Panc1 (cell line): Measurements from ENCODE around the gene TTC16. TPM values are rescaled to one million over a fixed set of nuclear protein-coding genes. Genes with fewer than 3 reads are reported as not detected.

Experiments
- ATAC-seq: fragments of 200-7000 bp; cut with Tn5 transposase; 2 replicates; pipeline ENCODE4 v1.9.1; 2020; ENCODE audit warnings: mild to moderate bottlenecking, moderate library complexity
- BruUV-seq: library from RNA; stranded (reverse); fragments of 400-500 nt; replicated peaks from 2 replicates; lab custom pipeline; 2021; lab: Mats Ljungman, UMichigan
- CTCF ChIA-PET: fragments of 300-600 bp; sonication (Branson Sonifier 250); formaldehyde crosslinking; loops from one replicate; lab custom pipeline; 2022; ENCODE audit warnings: antibody characterized with exemption; lab: Charles Lee
- POLR2A ChIA-PET: fragments of 300-600 bp; sonication (Branson Sonifier 250); formaldehyde crosslinking; loops from one replicate; lab custom pipeline; 2022; ENCODE audit warnings: antibody characterized with exemption; lab: Charles Lee
- DNase-seq: peaks from one replicate; pipeline ENCODE4 v3.0.0-alpha.2; 2010; ENCODE audit warnings: low read depth, low spot score
- H3K27ac ChIP-seq: 2 replicates; pipeline ENCODE4 v1.5.1; 2011; ENCODE audit warnings: mild to moderate bottlenecking, low read length, inconsistent platforms
- H3K27me3 ChIP-seq: fragments of 200-500 bp; sonication (Bioruptor generic); 2 replicates; pipeline ENCODE4 v1.6.0; 2014; ENCODE audit warnings: low read length, inconsistent platforms; ENCODE audit not compliant: control insufficient read depth, insufficient read depth
- H3K36me3 ChIP-seq: fragments of 200-500 bp; sonication (Bioruptor generic); 2 replicates; pipeline ENCODE4 v1.5.1; 2014; ENCODE audit warnings: inconsistent platforms, mild to moderate bottlenecking, low read length, moderate library complexity; ENCODE audit not compliant: control insufficient read depth, insufficient read depth
- H3K4me1 ChIP-seq: 2 replicates; pipeline ENCODE4 v1.5.1; 2011; ENCODE audit warnings: inconsistent platforms, mild to moderate bottlenecking, low read length, moderate library complexity; ENCODE audit not compliant: control insufficient read depth, insufficient read depth
- H3K4me3 ChIP-seq, 2 experiments: 2 replicates each; pipeline ENCODE4 v1.5.1; 2011 to 2012; ENCODE audit warnings: low read depth in 2 of 2, low read length in 2 of 2, mild to moderate bottlenecking in 2 of 2, inconsistent platforms in 1 of 2, moderate library complexity in 1 of 2
- H3K9me3 ChIP-seq: fragments of 200-500 bp; sonication (Bioruptor generic); 2 replicates; pipeline ENCODE4 v1.5.1; 2014; ENCODE audit warnings: low read depth, mild to moderate bottlenecking, inconsistent platforms, low read length, moderate library complexity; ENCODE audit not compliant: control insufficient read depth, insufficient read depth
- CTCF ChIP-seq: fragments of 450-650 bp; IDR thresholded peaks from 2 replicates; pipeline ENCODE4 v1.5.1; 2017; ENCODE audit warnings: mild to moderate bottlenecking
- POLR2AphosphoS5 ChIP-seq: IDR thresholded peaks from 2 replicates; pipeline ENCODE4 v1.6.1; 2012; ENCODE audit warnings: mild to moderate bottlenecking, low read depth, low read length, moderate library complexity
- SIN3A ChIP-seq: IDR thresholded peaks from 2 replicates; pipeline ENCODE4 v1.6.1; 2012; ENCODE audit warnings: low read depth, mild to moderate bottlenecking, low read length, moderate library complexity, borderline replicate concordance; ENCODE audit not compliant: insufficient read depth
- TCF7L2 ChIP-seq: IDR thresholded peaks from 2 replicates; pipeline ENCODE4 v1.6.1; 2011; ENCODE audit warnings: mild to moderate bottlenecking, low read depth, low read length, inconsistent platforms
- in situ Hi-C: cut with HindIII; loops from 2 replicates; pipeline ENCODE4 v1.10.0; 2016; ENCODE audit warnings: low sequenced_read_pairs, low pct_unique_long_range_greater_than_20kb
- intact Hi-C: fragments of 100-400 bp; cut with micrococcal nuclease; formaldehyde crosslinking; loops from one replicate; pipeline ENCODE4 v1.10.0; 2022; ENCODE audit not compliant: unreplicated experiment
- total RNA-seq: library from RNA; stranded (reverse); gene quantifications from one replicate; pipeline ENCODE4 v1.2.1, GENCODE V29; 2021; ENCODE audit not compliant: unreplicated experiment
- TF ChIP-seq, protein P1 (sequence below), 2 experiments: IDR thresholded peaks; 2 replicates each; pipeline ENCODE4 v1.6.1; 2011 to 2012; ENCODE audit warnings: low read depth in 2 of 2, control low read depth in 1 of 2, low read length in 1 of 2, mild to moderate bottlenecking in 1 of 2, moderate library complexity in 1 of 2; ENCODE audit not compliant: insufficient read depth in 1 of 2

Gene TTC16
- total RNA-seq, 1 experiment from 2014 or later, result 0.05 TPM

GRCh38 chr9:127773981-127774380 lies 58.1 kb downstream of the TTC16 start:
- H3K4me1 ChIP-seq, result no peaks in the 10 kb centered on the region
- no peak for DNase-seq
- intact Hi-C loops (no loop called here), in situ Hi-C loops (no loop called here)
- no peak overlapping the region for H3K27ac ChIP-seq
- no peak overlapping the region for H3K4me3 ChIP-seq
- TF ChIP-seq SIN3A (no peak), CTCF (no peak), POLR2AphosphoS5 (no peak), TCF7L2 (no peak)
- TF ChIP-seq, protein P1, sequence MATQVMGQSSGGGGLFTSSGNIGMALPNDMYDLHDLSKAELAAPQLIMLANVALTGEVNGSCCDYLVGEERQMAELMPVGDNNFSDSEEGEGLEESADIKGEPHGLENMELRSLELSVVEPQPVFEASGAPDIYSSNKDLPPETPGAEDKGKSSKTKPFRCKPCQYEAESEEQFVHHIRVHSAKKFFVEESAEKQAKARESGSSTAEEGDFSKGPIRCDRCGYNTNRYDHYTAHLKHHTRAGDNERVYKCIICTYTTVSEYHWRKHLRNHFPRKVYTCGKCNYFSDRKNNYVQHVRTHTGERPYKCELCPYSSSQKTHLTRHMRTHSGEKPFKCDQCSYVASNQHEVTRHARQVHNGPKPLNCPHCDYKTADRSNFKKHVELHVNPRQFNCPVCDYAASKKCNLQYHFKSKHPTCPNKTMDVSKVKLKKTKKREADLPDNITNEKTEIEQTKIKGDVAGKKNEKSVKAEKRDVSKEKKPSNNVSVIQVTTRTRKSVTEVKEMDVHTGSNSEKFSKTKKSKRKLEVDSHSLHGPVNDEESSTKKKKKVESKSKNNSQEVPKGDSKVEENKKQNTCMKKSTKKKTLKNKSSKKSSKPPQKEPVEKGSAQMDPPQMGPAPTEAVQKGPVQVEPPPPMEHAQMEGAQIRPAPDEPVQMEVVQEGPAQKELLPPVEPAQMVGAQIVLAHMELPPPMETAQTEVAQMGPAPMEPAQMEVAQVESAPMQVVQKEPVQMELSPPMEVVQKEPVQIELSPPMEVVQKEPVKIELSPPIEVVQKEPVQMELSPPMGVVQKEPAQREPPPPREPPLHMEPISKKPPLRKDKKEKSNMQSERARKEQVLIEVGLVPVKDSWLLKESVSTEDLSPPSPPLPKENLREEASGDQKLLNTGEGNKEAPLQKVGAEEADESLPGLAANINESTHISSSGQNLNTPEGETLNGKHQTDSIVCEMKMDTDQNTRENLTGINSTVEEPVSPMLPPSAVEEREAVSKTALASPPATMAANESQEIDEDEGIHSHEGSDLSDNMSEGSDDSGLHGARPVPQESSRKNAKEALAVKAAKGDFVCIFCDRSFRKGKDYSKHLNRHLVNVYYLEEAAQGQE (IDR thresholded peaks at IDR 0.05; ENCODE audit: insufficient read depth in 1 of 2, low read depth in 2 of 2, low read length in 1 of 2), result no peak
- POLR2A ChIA-PET, result no interaction called here
- CTCF ChIA-PET, result interaction anchor here (0.8 kb wide), 1 partner anchor 39 kb away, joined by 3 read pairs; the partner anchor contains the start of gene TOR2A
- no peak for ATAC-seq
- no peaks in the 10 kb centered on the region for H3K36me3 ChIP-seq
- no peaks in the 10 kb centered on the region for H3K9me3 ChIP-seq
- BruUV-seq, result no TSS peak
- no peaks in the 10 kb centered on the region for H3K27me3 ChIP-seq

DNA sequence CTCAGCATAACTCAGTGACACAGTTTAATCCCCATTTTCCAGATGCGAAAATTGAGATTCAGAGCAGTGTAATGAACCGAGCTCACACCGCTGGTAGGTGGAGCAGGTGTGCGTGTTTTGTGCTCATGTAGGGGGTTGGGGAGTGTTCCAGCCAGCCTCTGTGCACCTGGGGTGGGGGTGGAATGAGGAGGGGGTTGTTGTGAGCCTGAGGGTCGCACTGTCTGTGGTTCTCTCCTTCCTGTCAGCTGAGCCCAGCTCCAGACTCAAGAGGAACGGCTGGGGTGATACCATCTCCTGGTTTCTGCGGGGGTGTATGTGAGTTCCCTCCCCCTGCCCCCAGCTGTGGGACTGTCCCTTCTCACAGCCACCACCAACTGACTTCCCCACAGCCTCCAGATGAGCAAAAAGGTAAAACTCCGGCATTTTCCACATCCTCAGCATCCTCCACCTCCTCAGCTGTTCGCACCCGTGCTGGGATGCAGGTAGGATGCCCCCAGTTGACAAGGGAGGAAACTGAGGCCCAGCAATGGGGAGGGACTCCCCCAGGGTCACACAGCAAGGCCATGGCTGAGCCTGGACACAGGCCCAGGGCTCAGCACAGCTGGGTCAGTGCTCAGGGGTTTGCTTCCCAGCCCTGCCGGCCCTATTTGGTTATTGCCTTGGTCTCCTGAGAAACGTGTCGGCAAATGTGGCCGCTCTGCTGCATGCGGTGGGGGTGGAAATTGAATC lies 60.5 kb downstream of the TTC16 start:
- Histone ChIP-seq H3K36me3 (no peaks in the 10 kb centered on the region), H3K9me3 (no peaks in the 10 kb centered on the region), H3K27me3 (no peaks in the 10 kb centered on the region), H3K4me1 (no peaks in the 10 kb centered on the region; the same call in 1 of the 2 replicates), H3K27ac (no peak overlapping the region), H3K4me3 (no peak overlapping the region)
- intact Hi-C loops (no loop called here), in situ Hi-C loops (no loop called here)
- ChIA-PET POLR2A (no interaction called here), CTCF (no interaction called here)
- DNase-seq (no peak), ATAC-seq (no peak)
- no peak for TF ChIP-seq SIN3A
- TF ChIP-seq, protein P1 (IDR thresholded peaks at IDR 0.05; ENCODE audit: insufficient read depth in 1 of 2, low read depth in 2 of 2, low read length in 1 of 2), result no peak
- TF ChIP-seq TCF7L2, result no peak
- TF ChIP-seq CTCF, result no peak
- TF ChIP-seq POLR2AphosphoS5, result no peak
- no TSS peak for BruUV-seq
